Activated T-helper 9 cell treated with anti-CD3 and anti-CD28 coated beads, Interleukin-2, amount 50 U/mL, for 16 hours (primary cell): Measurements from ENCODE around the gene GATA3.

Experiments
- DNase-seq: peaks from one replicate; pipeline ENCODE4 v3.0.0-alpha.2; 2020; ENCODE audit warnings: low read depth

GATA3 gene

GRCh38 chr10:8051109-8051821 is 3.2 kb upstream of the GATA3 start:
- no peak for DNase-seq

- DNase-seq, result no peak
Observed at GRCh38 chr10:8051851-8052257, 2.6 kb upstream of the GATA3 start.

GRCh38 chr10:8052341-8052955 is 2.0 kb upstream of the GATA3 start:
- DNase-seq, result no peak

GRCh38 chr10:8052956-8053445 is 1.5 kb upstream of the GATA3 start:
- no peak for DNase-seq

- DNase-seq, result peak; percentile 94
Observed at GRCh38 chr10:8053446-8054243, 843 bp upstream of the GATA3 start.

- no peak for DNase-seq
Observed at GRCh38 chr10:8054244-8054493, 319 bp upstream of the GATA3 start.

- DNase-seq, result no peak
Observed at GRCh38 chr10:8055420-8056349, 1.2 kb downstream of the GATA3 start.

GRCh38 chr10:8056378-8056777 is 1.9 kb downstream of the GATA3 start:
- no peak for DNase-seq

- DNase-seq, result no peak
Observed at GRCh38 chr10:8056871-8057331, 2.4 kb downstream of the GATA3 start.

GRCh38 chr10:8057636-8058273 is 3.3 kb downstream of the GATA3 start:
- DNase-seq, result no peak

- no peak for DNase-seq
Observed at GRCh38 chr10:8058274-8059111, 4.0 kb downstream of the GATA3 start.

- no peak for DNase-seq
Observed at GRCh38 chr10:8059191-8059936, 4.9 kb downstream of the GATA3 start.

GRCh38 chr10:8060010-8060703 is 5.7 kb downstream of the GATA3 start:
- no peak for DNase-seq

- no peak for DNase-seq
Observed at GRCh38 chr10:8060704-8061121, 6.2 kb downstream of the GATA3 start.

GRCh38 chr10:8061274-8062211 is 7.1 kb downstream of the GATA3 start:
- DNase-seq, result no peak

- DNase-seq, result no peak
Observed at GRCh38 chr10:8063128-8063908, 8.8 kb downstream of the GATA3 start.

- no peak for DNase-seq
Observed at GRCh38 chr10:8063935-8064334, 9.4 kb downstream of the GATA3 start.
